NCI-H460 (cell line): ENCODE results near the gene NLK. TPM values are rescaled to one million over a fixed set of nuclear protein-coding genes. Genes with fewer than 3 reads are reported as not detected.
"Not testable (repeated sequence)": the region's sequence is repeated elsewhere in the genome, so short reads cannot be mapped to it uniquely, and the experiment has no call there.

Experiments used
- DNase-seq: peaks from one replicate; pipeline ENCODE4 v3.0.0-alpha.2; 2016; ENCODE audit warnings: low read depth; ENCODE audit errors: extremely low read depth
- total RNA-seq: library from RNA; depleted of rRNA; stranded (reverse); fragments of >200 nt; shearing (Covaris generic); gene quantifications from 2 replicates; pipeline ENCODE4 v1.2.3, GENCODE V29; 2014

NLK gene
- total RNA-seq, 1 experiment from 2014 or later, result 11.3 TPM

GRCh38 chr17:28227316-28228108, 185.0 kb downstream of the NLK start:
- peak; percentile 69 for DNase-seq

GRCh38 chr17:28228109-28228840, 185.8 kb downstream of the NLK start:
- DNase-seq, result no peak

GRCh38 chr17:28228986-28229729, 186.7 kb downstream of the NLK start:
- DNase-seq, result no peak

GRCh38 chr17:28230011-28230410, 187.5 kb downstream of the NLK start:
- DNase-seq, result no peak

GRCh38 chr17:28230607-28231006, 188.1 kb downstream of the NLK start:
- DNase-seq, result not testable (repeated sequence)

- DNase-seq, result not testable (repeated sequence)
Measured at GRCh38 chr17:28231624-28232023, 189.1 kb downstream of the NLK start.

- peak; percentile 18 for DNase-seq
Measured at GRCh38 chr17:28232966-28233870, 190.7 kb downstream of the NLK start.

- not testable (repeated sequence) for DNase-seq
Measured at GRCh38 chr17:28233872-28234856, 191.7 kb downstream of the NLK start.

- not testable (repeated sequence) for DNase-seq
Measured at GRCh38 chr17:28235066-28235700, 192.7 kb downstream of the NLK start.

- DNase-seq, result not testable (repeated sequence)
Measured at GRCh38 chr17:28236033-28236653, 193.7 kb downstream of the NLK start.

- DNase-seq, result not testable (repeated sequence)
Measured at GRCh38 chr17:28238547-28239270, 196.2 kb downstream of the NLK start.

GRCh38 chr17:28239271-28239624, 196.8 kb downstream of the NLK start:
- no peak for DNase-seq

- DNase-seq, result no peak
Measured at GRCh38 chr17:28240688-28241340, 198.3 kb downstream of the NLK start.

GRCh38 chr17:28242791-28243190, 200.3 kb downstream of the NLK start:
- DNase-seq, result no peak

- DNase-seq, result not testable (repeated sequence)
Measured at GRCh38 chr17:28243268-28243667, 200.8 kb downstream of the NLK start.

- DNase-seq, result no peak
Measured at GRCh38 chr17:28244446-28244845, 202.0 kb downstream of the NLK start.
